Epithelial cell of esophagus (primary cell): Measurements from ENCODE around the gene TBC1D10A.

ENCODE experiments used
- DNase-seq: peaks from one replicate; pipeline ENCODE4 v3.0.0; 2010; ENCODE audit warnings: low read depth
- H3K4me3 ChIP-seq: 2 replicates; pipeline ENCODE4 v1.5.1; 2011; ENCODE audit warnings: mild to moderate bottlenecking, low read length, control low read depth
- CTCF ChIP-seq: IDR thresholded peaks from 2 replicates; pipeline ENCODE4 v1.5.1; 2011; ENCODE audit warnings: low read depth, mild to moderate bottlenecking, low read length, control low read depth, inconsistent platforms; ENCODE audit not compliant: insufficient read depth; ENCODE audit errors: missing control alignments

TBC1D10A gene

DNA sequence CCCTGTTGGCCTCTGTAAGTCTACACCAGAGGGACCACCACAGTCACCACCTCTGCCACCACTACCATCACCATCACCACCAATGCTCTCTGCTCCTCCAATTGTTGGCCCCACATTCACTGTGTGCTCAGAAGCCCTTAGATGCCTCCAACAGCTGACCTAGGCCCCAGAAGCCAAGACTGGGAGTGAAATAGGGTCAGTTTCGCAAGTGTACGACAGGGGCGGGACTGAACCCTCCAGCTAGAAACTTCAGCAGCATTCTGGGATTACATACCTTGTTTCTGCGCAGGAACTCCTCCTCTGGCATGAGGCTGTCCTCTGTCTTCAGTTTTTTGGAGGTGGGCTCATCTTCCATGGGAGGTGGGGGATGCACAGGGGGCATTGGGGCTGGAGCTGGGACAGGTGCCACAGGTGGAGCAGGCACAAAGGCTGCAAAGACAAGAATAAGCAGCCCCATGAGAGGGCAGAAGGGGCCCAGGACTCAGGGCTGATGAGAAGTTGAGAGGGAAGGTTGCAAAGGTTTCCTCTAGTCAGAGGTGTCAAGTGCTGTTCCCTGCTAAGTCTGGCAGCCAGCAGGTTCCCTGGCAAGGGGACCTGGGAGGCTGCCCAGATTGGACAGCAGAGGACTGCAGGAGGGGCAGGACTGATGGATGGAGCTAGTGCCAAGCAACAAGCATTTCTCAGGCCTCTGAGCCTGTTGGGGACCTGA, 10.2 kb upstream of the TBC1D10A start:
- DNase-seq = no peak
- no peak for TF ChIP-seq CTCF
- H3K4me3 ChIP-seq = no peak overlapping the region

- no peak for TF ChIP-seq CTCF
- H3K4me3 ChIP-seq = no peak overlapping the region
- DNase-seq = no peak
Measured at GRCh38 chr22:30335236-30335635, 8.5 kb upstream of the TBC1D10A start.

DNA sequence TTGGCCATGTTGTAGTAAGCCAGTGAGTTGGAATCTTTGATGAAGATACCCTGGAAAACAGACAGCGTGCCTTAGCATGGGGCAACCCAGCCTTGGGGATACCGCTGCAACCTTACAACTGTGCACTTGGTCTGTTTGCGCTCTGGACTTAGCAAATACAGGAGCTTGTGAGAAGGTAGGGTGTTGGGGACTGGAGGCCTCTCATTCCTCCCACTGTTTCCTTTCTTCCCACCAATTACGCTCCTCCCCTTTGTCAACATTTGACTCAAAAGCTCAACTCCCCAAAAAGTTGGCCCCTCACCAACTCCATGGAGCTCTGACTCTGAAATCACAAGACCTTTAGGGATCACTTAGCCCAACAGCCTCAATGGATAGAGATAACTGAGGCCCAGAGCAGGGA, 7.9 kb upstream of the TBC1D10A start:
- TF ChIP-seq CTCF = no peak
- H3K4me3 ChIP-seq = no peak overlapping the region
- no peak for DNase-seq

GRCh38 chr22:30333707-30334087, 7.0 kb upstream of the TBC1D10A start:
- no peak for DNase-seq
- no peak overlapping the region for H3K4me3 ChIP-seq
- TF ChIP-seq CTCF = no peak

- no peak for DNase-seq
- TF ChIP-seq CTCF = no peak
- H3K4me3 ChIP-seq = no peak overlapping the region
Measured at GRCh38 chr22:30332994-30333706, 6.4 kb upstream of the TBC1D10A start.

DNA sequence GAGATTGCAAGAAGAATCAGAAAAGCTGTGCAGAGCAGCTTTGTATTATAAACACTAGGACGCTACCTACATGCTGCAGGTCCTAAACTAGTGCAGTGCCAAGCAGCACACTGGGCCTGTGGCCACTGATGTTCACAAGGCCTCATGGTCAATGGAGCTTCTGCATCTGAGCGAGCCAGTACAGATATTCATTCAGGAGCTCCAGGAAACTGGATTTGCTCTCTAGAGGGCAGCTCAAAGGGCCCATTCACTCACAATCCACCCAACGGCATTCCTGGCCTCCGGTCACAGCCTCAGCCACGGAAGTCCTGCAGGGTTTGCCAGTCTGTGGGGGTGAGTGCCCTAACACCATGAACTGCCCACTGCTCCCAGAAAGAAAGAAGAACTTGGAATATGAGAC, 5.8 kb upstream of the TBC1D10A start:
- H3K4me3 ChIP-seq = no peak overlapping the region
- no peak for DNase-seq
- TF ChIP-seq CTCF = no peak
